Measurements from ENCODE around the gene ACAP1.

ACAP1 gene

GRCh38 chr17:7336240-7337175 lies at the start of gene ACAP1:
ACAP1 (plus strand) TSS chr17:7336529; CDS start chr17:7336735, 206 bp downstream.
- no peak for DNase-seq

- no peak for DNase-seq
Observed at GRCh38 chr17:7289256-7290032, 46.9 kb upstream of the ACAP1 start.

DNA sequence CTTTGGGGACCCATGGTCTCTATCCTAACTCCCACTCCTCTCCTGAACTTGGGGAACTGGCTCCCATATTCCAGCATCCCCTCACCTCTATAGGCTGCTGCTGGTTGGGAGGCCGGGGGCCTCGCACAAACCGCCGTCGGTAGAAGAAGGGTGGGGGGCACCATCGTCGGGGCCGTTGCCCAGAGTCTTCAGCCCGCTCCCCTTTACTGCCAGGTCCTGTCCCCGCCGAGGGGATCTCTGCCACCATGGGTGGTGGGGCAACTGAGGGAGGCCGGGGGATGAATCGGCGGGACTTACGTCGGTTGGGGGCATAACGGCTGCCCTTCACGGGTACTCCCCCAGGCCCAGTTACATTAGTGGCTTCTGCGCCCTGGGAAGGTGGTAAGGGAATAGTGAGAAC lies 46.2 kb upstream of the ACAP1 start:
- DNase-seq: no peak

DNA sequence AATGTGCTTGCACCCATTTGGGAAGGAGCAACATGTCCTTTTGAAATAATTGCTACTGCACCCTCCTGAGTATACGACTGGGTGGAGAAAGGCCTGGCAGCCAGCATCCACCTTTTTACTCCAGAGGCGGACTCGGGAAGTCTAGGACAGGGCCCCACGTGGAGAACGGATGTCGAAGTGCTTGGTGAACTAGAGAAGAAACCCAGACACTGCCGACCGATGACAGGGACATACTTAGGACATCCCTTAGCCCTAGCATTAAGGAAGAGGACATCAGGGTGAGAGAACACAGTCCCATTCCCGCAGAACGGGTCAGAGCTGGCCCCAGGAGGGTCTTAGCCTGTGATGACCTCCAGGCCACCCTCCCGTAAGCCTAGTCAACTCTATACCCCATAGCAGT lies 45.6 kb upstream of the ACAP1 start:
- DNase-seq: no peak

GRCh38 chr17:7292194-7292593 lies 44.1 kb upstream of the ACAP1 start:
- no peak for DNase-seq

GRCh38 chr17:7292729-7293128 lies 43.6 kb upstream of the ACAP1 start:
- no peak for DNase-seq

DNA sequence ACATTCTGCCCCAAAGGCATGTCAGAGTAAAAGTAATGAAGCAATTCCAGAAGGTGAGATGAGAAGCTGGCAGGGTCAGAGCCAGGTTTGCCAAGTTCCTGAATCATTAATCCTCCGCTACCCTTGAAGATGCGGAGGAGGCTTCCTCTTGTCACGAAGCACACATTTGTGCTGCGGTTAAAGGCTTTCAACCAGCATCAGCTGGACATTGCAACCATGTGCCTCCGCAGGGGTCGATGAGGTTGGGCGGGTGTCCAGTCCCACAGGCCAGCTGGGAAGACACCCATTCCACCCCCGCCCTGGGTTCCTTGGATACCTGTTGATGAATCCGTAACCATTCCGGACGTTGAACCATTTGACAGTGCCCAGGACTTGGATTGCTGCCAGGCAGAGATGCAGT lies 43.2 kb upstream of the ACAP1 start:
- DNase-seq: no peak

DNA sequence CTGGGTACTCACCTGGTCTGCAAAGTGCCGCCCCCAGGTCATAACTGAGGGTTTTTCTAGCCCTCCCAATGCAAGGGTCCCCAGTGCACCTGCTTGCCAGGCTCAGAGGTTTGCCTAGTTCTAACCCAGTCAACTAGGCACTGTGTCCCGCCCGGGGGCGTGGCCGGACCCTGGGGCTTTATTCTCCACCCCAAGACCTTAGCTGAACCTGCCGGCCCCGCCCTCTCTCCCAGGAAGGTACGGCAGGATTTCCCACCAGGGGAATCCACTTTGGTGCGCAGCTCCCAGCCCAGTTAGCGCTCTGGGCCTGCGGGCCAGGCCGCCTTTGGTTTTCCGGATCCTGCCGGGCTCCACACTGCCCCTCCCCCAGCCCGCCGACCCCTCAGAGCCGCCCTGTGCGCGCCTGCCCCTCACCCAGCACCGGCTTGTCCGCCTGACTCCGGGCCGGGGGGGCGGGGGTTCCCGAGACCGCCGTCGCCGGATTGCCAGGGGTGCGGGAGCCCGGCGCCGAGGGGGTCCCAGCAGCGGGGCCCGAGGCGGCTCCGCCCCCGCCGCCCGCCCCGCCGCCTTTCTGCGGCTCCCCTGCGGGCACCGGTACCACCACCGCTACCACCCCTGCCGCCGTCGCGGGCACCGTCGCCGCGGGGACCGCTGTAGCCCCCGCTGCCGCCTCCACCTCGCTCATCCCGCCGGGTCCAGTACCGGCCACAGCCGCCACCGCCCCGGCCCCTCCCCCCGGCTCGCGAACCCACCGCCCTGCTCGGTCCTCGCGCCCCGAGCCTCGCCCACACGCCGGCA lies 42.3 kb upstream of the ACAP1 start:
- DNase-seq: no peak

DNA sequence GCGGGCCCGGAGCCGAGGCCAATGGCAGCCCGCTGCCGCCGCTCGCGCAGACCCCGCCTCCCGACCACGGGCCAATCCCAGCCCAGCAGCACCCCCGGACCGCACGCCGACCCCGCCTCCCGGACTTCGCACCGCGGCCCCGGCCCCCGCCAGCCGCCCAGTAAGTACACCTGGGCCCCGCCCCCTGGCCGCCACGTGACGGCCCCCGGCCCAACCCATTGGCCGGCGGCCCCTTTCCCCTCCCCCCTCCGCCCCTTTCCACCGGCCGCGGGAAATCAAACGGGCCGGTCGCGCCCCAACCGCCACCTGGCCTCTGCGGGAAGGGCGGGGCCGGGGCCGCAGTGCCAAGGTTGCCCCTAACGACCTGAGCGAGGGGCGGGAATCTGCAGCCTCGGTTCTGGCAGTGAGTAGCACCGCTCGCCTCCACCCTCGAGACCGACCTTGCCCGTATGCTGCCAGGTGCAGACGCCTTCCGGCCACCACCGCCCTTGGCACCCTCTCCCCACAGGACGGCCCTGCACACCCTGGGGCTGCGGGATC lies 41.6 kb upstream of the ACAP1 start, which contains the start of gene YBX2:
Gene YBX2 (minus strand): TSS at position 26 of the 540 bp plus-strand sequence. CDS start 139 bp downstream, outside the sequence.
- peak; percentile 59 for DNase-seq

DNA sequence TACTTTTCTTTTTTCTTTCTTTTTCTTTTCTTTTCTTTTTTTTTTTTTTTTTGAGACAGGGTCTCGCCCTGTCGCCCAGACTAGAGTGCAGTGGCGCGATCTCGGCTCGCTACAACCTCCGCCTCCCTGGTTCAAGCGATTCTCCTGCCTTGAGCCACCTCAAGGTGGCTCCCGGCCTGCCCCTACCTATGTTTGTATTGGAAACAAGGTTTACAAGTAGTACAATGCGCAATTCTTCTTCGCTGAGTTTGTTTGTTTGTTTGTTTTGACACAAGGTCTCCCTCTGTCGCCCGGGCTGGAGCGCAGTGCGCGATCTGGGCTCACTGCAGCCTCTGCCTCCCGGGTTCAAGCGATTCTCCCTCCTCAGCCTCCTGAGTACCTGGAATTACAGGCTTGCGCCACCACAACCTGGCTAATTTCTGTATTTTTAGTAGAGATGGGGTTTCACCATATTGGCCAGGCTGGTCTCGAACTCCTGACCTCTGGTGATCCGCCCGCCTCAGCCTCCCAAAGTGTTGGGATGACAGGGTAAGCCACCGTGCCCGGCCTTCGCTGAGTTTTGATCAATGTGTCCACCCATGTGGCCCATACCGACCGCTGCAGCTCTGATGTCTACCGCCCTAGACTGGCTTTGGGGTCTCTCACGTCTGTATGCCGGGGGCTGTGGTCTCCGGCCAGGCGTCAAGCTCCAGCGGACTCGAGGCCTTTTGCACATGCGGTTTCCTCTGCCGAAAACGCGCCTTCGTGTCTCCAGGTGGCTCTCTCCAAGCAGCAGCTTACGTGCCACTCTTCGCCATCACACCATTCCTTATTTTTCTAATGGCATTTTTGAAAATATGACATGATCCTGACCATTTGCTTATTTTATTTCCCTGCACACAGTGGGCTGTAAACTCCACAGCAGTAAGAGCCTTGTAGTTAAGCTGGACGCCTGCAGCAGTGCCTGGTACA lies 40.8 kb upstream of the ACAP1 start:
- DNase-seq: no peak

GRCh38 chr17:7296189-7296861 lies 40.0 kb upstream of the ACAP1 start:
- peak; percentile 64 for DNase-seq

GRCh38 chr17:7304179-7304578 lies 32.1 kb upstream of the ACAP1 start:
- no peak for DNase-seq

GRCh38 chr17:7306911-7307685 lies 29.2 kb upstream of the ACAP1 start, which contains the start of gene EIF5A:
EIF5A (plus strand) TSS chr17:7307628; CDS start chr17:7309636, 2,008 bp downstream.
- peak; percentile 98 for DNase-seq

DNA sequence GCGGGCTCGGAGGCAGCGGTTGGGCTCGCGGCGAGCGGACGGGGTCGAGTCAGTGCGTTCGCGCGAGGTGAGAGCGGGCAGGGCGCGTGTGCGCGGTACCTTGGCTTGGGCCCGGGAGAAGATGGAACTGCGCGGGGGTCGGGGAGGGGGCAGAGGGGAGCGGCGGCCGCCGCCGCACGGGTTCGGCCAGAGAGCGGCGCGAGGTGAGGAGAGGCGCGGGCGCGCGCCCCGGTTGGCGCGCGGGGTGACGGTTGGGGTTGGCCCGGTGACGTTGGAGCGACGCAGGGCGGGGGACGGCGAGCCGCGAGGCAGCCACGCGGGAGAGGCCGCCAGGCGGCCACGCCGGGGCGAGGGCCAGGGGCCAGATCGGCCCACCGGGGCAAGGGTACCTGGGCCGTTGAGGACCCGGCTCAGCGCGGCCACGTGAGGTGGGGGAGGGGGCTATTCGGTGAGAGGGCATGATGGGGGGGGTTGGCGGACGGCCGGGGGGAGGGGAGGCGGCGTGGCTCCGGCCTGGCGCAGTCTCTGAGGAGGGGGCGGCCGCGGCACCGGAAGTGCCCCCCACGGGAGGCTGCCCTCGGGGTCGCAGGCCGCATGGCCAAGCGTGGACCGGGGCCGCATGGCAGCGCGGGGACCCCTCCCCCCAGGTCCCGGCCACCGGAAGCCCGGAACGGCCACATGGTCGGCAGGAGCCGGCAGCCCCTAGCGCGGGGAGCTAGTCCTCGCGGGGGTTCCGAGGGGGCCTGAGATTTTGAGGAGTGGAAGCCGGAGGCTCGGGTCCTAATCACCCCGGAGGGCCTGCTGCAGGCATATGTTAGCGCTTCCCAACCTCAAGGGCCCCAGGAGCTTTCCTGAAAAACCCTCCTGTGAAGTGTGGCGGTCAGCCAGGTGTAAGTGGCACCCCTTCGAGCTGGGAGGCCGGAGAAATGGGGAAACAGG lies 28.4 kb upstream of the ACAP1 start:
- DNase-seq: peak; percentile 23

DNA sequence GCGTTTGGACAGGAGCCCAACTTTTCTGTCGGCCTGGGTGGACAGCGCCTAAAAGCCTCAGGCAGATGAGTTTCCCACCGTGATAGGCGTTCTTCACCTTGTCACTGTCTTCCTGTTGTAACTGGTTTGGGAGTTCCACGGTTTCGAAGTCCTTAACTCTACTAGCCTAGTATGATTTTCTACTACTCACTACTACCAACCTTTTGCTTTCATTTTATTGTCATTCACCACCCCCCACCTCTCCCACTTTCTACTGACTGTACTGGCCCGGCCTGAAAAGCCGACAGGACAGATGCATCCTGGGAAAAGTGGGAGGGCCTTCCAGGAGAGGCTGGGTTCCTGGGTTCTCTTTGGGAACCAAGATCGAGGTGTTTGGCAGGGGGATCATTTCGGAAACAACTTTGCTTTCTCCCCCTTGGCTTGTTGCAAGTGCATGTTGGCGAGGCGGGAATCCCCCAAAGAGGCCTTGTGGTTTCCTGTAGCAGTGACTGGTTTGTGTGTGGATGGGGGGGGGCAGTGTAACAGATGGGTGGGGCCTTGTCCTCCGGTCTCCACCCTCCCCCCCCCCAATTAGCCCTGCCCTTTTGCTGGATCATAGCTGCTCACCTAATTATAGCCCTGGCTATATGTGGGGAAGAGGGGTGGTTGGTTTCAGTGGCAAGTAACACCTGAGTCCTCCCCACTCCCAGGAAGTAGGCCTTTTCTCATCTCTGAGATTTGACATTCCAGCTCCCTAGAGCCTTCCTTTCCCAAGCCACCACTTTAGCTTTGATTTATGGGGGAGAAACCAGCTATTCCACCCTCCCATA lies 27.5 kb upstream of the ACAP1 start:
- peak; percentile 29 for DNase-seq

GRCh38 chr17:7309628-7310027 lies 26.7 kb upstream of the ACAP1 start:
- no peak for DNase-seq

- DNase-seq: no peak
Observed at GRCh38 chr17:7311110-7311705, 25.1 kb upstream of the ACAP1 start.
